Frontal cortex (tissue), 4 donors: ENCODE results near the gene MAN2A1. TPM values are rescaled to one million over a fixed set of nuclear protein-coding genes. Genes with fewer than 3 reads are reported as not detected.
"Not testable (repeated sequence)": the region's sequence is repeated elsewhere in the genome, so short reads cannot be mapped to it uniquely, and the experiment has no call there.

Experiments
- DNase-seq, 2 donors: peaks; one replicate each; pipeline ENCODE4 v3.0.0; 2012; ENCODE audit warnings: low spot score in 2 of 2
- FAIRE-seq: peaks from 2 replicates; lab custom pipeline; 2012; peaks lifted over from hg19 to GRCh38; lab: Jason Lieb, UNC
- total RNA-seq: library from RNA; depleted of rRNA; stranded (reverse); fragments of >200 nt; gene quantifications from one replicate; pipeline ENCODE4 v1.2.3, GENCODE V29; 2014
- donor health status: control.
- donor health status: control.
- donor health status: control.

The MAN2A1 gene
- total RNA-seq, 1 donor from 2014 or later, result 74.6 TPM

DNA sequence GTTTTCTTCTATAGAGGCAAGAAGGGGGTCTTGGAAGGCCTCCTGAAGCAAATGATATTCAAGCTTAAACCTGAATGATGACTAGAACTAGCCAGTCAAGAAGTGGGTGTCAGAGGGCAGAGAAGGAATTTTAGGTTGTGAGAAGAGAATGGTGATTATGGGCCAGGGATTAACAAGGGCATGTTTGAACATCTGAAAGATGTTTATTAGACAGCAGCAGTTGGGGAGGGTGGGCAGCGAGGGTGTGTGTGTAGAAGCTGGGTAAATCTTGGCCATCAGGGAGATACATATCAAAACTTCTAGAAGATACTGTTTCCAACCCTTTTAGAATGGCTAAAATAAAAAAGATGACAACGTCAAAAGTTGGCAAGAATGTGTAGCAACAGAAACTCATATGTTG lies 54.5 kb downstream of the MAN2A1 start:
- FAIRE-seq (no peak), DNase-seq (no peak)

GRCh38 chr5:109748546-109748945 lies 58.8 kb downstream of the MAN2A1 start:
- FAIRE-seq (no peak), DNase-seq (no peak)

- FAIRE-seq (no peak), DNase-seq (no peak)
Observed at GRCh38 chr5:109750463-109750862, 60.7 kb downstream of the MAN2A1 start.

DNA sequence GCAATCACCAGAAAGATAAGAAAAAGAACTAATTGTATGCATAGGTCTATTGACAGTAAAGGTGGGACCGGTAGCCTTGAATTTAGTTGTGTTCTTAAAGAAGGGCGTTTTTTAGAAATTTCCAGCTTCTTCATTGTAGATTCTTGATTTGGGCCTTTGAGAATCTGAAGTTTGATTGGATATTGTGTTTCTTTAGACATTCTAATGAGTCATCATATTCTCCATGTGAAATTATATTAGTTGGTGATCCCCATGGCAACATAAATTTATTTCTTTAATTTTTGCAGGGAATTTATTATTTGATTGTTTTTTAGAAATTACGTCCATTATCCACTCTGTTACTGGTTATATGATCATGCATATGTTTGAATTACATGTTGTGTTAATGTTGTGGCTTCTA lies 63.6 kb downstream of the MAN2A1 start:
- DNase-seq (no peak), FAIRE-seq (no peak)

DNA sequence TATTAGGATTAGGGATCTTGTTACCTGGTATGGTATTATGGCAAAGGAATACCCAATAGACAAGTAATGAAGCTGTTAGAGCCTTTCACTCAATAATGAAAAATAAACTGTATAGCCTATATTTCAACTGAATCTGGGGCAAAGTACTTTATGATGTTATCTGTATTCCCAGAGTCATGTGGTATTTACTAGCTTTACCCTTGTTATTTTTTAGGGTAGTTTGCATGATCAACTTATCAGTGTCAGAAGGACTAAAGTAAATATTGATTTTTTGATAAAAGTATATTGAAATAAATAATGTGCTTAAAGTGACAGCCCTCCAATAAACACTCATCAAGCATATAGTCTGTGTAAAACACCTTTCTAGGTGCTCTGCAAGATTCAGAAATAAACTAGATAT lies 64.6 kb downstream of the MAN2A1 start:
- FAIRE-seq, result no peak
- no peak for DNase-seq

- no peak for FAIRE-seq
- DNase-seq, result no peak
Observed at GRCh38 chr5:109755761-109756160, 66.0 kb downstream of the MAN2A1 start.

DNA sequence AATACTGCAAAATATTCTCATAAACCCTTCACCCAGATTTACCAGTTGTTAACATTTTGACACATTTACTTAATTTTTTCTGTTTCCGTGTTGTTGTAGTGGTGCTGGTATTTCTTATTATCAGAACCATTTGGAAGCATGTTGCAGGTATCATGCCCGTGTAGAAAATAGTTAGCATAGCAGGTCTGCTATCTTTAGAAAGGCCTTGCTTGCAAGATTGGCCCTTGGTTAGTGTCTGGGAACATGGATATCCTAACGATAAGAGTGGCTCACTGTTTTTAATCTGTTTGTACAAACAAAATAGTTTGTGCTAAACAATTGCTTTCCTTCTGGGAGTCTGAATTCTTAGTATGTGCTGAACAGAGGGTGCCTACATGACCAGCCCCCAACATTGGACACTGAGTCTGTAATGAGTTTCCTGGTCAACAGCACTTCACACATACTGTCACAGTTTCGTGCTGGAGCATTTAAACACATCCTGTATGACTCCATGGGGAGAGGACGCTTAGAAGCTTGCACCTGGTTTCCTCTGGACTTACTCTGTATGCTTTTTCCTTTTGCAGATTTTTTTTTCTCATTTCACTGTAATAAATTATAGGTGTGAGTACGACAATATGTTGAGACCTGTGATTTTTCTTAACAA lies 66.9 kb downstream of the MAN2A1 start:
- DNase-seq, result no peak
- FAIRE-seq, result no peak

DNA sequence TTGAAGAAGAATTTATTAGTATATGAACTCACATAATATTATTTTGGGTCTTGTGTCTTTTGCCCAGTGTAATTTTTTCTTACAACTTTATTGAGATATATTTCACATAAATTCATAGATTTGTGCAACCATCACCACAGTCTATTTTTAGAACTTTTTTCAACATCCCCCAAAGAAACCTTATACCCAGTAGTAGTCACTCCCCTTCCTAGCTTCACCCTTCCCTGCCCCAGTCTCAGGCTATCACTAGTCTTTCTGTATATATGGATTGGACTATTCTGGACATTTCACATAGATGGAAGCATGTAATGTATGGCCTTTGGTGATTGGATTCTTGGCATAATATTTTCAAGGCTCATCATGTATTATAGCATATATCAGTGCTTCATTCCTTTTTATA lies 67.8 kb downstream of the MAN2A1 start:
- DNase-seq (no peak), FAIRE-seq (no peak)

- no peak for DNase-seq
- no peak for FAIRE-seq
Observed at GRCh38 chr5:109759306-109759705, 69.6 kb downstream of the MAN2A1 start.

DNA sequence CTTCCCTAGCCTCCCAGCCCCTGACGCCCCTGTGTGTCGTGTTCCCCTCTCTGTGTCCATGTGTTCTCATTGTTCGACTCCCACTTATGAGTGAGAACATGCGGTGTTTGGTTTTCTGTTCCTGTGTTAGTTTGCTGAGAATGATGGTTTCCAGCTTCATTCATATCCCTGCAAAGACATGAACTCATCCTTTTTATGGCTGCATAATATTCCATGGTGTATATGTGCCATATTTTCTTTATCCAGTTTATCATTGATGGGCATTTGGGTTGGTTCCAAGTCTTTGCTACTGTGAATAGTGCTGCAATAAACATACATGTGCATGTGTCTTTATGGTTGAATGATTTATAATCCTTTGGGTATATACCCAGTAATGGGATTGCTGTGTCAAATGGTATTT lies 70.4 kb downstream of the MAN2A1 start:
- not testable (repeated sequence) for DNase-seq, FAIRE-seq

DNA sequence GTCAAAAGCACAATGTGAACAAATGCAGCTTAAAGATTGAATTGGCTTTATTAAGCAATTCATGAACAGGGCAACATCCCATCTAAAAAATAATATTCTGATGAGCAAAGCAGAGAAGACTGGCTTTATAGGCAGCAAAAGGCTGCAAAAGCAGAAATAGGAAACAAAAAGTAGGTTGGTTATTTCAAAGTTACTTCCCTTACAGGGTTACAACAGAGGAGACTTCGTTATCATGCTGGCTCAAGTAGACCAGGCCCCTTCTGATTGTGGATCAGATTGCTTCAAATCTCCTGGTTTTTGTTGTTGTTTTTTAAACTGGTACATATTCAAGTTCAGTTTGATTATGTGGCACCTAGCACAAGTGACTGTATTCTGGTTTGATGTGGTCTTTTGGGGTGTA lies 73.1 kb downstream of the MAN2A1 start:
- DNase-seq (no peak), FAIRE-seq (no peak)

DNA sequence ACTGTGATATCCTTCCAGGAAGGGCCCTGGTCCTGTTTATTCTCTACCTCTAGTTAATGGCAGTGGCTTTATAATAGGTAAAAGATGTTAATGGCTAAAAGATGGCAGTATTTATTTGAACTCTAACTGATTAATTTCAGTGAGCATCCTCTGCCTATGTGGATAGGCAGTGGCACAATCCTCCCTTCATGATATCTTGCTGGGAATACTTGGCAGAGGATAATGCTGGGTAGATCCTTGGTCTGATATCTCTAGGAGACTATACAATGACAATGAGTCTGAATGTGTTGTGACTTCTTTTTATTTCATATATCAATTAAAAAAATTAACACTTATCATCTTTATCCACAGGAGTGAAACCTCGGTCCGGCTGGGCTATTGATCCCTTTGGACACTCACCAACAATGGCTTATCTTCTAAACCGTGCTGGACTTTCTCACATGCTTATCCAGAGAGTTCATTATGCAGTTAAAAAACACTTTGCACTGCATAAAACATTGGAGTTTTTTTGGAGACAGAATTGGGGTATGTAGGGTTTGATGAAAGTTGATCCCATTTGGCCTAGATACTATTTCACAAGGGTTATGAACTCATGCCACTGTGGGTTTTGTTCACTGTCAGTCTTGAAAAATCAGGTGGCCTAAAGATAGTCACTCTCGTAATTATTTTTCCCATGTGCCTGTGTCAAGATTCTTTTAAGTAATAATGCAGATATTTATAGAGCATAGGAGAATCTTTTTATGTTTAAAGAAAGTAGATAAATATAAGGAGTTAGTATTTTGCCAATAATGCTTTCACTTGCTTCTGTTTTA lies 77.7 kb downstream of the MAN2A1 start:
- FAIRE-seq (no peak), DNase-seq (no peak)

GRCh38 chr5:109767997-109768396 lies 78.3 kb downstream of the MAN2A1 start:
- FAIRE-seq, result no peak
- DNase-seq, result no peak

- DNase-seq (no peak), FAIRE-seq (no peak)
Observed at GRCh38 chr5:109769597-109770291, 80.0 kb downstream of the MAN2A1 start.

DNA sequence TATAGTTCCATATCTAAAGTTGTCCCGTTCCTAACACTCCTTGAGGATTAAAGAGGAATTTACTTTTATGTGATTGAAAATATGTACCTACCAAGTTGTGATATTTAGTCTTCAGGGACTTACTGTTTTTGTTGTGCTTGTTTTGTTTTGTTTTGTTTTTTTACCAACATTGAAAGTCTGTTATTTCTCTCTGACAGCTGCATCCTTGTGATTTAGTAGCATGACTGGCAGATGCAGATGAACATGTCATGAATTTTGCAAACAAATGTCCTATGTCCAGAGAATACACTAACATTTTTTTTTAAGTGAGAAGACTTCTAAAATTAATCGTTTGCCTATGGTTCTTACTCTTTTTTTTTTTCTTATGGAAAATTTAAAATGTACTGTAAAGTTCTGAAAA lies 85.4 kb downstream of the MAN2A1 start:
- DNase-seq, result no peak
- no peak for FAIRE-seq

DNA sequence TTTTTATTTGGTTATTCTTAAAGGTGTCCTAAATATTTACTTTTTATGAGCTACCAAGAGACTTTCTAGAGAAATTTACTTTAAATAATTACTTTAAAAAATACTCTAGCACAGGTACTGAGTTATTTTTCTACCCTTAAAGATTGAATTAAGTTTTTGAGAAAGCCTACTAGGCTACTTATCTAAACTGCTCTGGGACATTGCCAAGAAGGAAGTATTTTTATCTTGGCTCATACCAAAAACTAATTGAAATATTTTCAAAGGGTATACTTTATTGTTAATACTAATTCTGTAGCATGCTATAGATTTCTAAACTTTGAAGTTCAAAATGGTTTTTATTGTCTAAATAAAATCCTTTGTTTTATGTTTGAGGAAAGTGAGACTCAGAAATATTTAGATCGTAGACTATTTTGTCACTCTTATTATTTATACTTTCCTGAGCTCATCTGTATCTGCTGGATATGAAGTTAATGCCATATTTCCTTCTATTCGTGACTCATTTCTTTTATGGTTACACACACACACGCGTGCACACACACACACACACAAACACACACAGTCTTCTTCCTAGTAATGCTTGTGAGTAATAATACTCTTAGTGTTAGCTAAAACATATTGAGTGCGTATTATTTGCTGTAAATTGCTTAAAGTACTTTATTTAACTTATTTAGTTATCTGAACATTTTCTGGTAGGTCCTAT lies 89.5 kb downstream of the MAN2A1 start:
- DNase-seq (no peak), FAIRE-seq (no peak)

DNA sequence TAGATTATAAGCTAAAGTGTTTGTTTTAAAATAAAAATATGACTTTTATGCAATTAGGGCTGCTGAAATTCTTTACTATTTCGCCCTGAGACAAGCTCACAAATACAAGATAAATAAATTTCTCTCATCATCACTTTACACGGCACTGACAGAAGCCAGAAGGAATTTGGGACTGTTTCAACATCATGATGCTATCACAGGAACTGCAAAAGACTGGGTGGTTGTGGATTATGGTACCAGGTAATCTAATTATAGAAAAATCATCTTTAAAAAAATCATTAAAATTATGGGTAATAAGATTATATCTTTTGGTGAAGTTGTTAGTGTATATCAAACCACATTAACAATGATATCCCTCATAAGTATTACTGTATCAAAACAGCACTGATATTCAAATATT lies 95.0 kb downstream of the MAN2A1 start:
- DNase-seq (no peak), FAIRE-seq (no peak)

- no peak for DNase-seq
- FAIRE-seq, result no peak
Observed at GRCh38 chr5:109786206-109786855, 96.6 kb downstream of the MAN2A1 start.

DNA sequence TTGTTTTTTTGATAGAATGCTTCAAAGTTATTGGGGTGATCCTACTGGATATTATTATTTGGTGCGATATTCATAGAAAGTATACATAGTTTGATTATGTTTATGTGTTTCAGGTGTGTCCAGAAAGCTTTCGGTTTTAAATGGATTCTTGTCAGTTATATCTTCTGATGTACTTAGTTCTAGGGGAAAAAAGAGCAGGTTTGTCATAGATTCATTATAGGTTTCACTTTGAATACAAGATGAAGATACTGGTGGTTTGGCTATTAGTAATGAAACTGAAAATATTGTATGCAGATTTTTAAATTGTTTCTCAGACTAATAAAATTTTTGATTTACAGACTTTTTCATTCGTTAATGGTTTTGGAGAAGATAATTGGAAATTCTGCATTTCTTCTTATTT lies 98.9 kb downstream of the MAN2A1 start:
- no peak for DNase-seq
- no peak for FAIRE-seq

- FAIRE-seq (no peak), DNase-seq (no peak)
Observed at GRCh38 chr5:109792613-109793012, 102.9 kb downstream of the MAN2A1 start.
